Stomach (tissue), 9 donors: Measurements from ENCODE around the gene CREB3L1. TPM values are rescaled to one million over a fixed set of nuclear protein-coding genes. Genes with fewer than 3 reads are reported as not detected.

Experiments
- DNase-seq, 2 donors: peaks; one replicate each; pipeline versions ENCODE4 v3.0.0 to v3.0.0-alpha.2; 2013 to 2019
- H3K27ac ChIP-seq, 5 donors: fragments of 200-600 bp in 4 of 5; sonication (generic) in 4 of 5; one replicate each; pipeline ENCODE4 v1.5.1; 2013 to 2019; ENCODE audit warnings: mild to moderate bottlenecking in 1 of 5, moderate library complexity in 1 of 5
- H3K27me3 ChIP-seq, 3 donors: fragments of 200-600 bp; sonication (generic); one replicate each; pipeline ENCODE4 v1.5.1; 2017 to 2019; ENCODE audit warnings: mixed run types in 1 of 3
- H3K36me3 ChIP-seq, 4 donors: fragments of 200-600 bp; sonication (generic); 1 replicate in 3 of 4; 2 replicates in 1 of 4; pipeline ENCODE4 v1.5.1; 2016 to 2019
- H3K4me1 ChIP-seq, 4 donors: fragments of 200-600 bp; sonication (generic); one replicate each; pipeline ENCODE4 v1.5.1; 2016 to 2019
- H3K4me3 ChIP-seq, 4 donors: fragments of 200-600 bp; sonication (generic) in 3 of 4; one replicate each; pipeline ENCODE4 v1.5.1; 2016 to 2019; ENCODE audit warnings: mild to moderate bottlenecking in 1 of 4
- H3K9me3 ChIP-seq, 4 donors: fragments of 200-600 bp; sonication (generic); one replicate each; pipeline ENCODE4 v1.5.1; 2016 to 2019
- EP300 ChIP-seq: sonication (generic); formaldehyde crosslinking; IDR thresholded peaks from one replicate; pipeline ENCODE4 v1.6.1; 2017; ENCODE audit warnings: antibody characterized with exemption
- POLR2A ChIP-seq, 4 donors: fragments of 450-650 bp; IDR thresholded peaks; one replicate each; pipeline ENCODE4 v1.6.1; 2016; ENCODE audit warnings: antibody characterized with exemption in 4 of 4, control low read depth in 2 of 4, mild to moderate bottlenecking in 1 of 4, moderate library complexity in 1 of 4
- POLR2AphosphoS5 ChIP-seq, 3 donors: sonication (generic); formaldehyde crosslinking; IDR thresholded peaks; one replicate each; pipeline ENCODE4 v1.6.1; 2016; ENCODE audit warnings: antibody characterized with exemption in 3 of 3
- WGBS, 5 donors: extraction: QIAGEN DNeasy Blood & Tissue Kit in 3 of 5; methylation state at CpG; one replicate each; pipeline versions ENCODE4 v1.1.5 to v1.1.7; 2013 to 2018; 5-methylcytosine and 5-hydroxymethylcytosine counted together
- intact Hi-C: fragments of 100-400 bp; cut with DNase I; formaldehyde crosslinking; loops from one replicate; pipeline ENCODE4 v1.15.1; 2023; ENCODE audit warnings: low total_unique reads
- polyA plus RNA-seq, 3 donors: library from polyadenylated mRNA; stranded (reverse); fragments of 200-250 nt; gene quantifications; one replicate each; pipeline ENCODE4 v1.2.3, GENCODE V29; 2013
- total RNA-seq, 5 donors: library from RNA; depleted of rRNA; stranded (reverse); fragments of >200 nt; gene quantifications; one replicate each; pipeline versions ENCODE4 v1.1.0 to v1.2.3, GENCODE V29; 2014 to 2016
- TF ChIP-seq, protein P1 (sequence below), 7 experiments: fragments of 450-650 bp in 4 of 7; fragments of 200-600 bp in 3 of 7; sonication (generic) in 3 of 7; IDR thresholded peaks; one replicate each; pipeline ENCODE4 v1.5.1; 2016 to 2019; ENCODE audit warnings: antibody characterized with exemption in 7 of 7, control low read depth in 2 of 7, mild to moderate bottlenecking in 1 of 7
- donor health status: healthy with polysubstance abuse.
- donor health status: Bipolar disorder and iron deficiency.
- donor health status: healthy.

CREB3L1 gene
- total and polyA plus RNA-seq, 8 donors = 21.0 to 125 (median 48.4) TPM

DNA sequence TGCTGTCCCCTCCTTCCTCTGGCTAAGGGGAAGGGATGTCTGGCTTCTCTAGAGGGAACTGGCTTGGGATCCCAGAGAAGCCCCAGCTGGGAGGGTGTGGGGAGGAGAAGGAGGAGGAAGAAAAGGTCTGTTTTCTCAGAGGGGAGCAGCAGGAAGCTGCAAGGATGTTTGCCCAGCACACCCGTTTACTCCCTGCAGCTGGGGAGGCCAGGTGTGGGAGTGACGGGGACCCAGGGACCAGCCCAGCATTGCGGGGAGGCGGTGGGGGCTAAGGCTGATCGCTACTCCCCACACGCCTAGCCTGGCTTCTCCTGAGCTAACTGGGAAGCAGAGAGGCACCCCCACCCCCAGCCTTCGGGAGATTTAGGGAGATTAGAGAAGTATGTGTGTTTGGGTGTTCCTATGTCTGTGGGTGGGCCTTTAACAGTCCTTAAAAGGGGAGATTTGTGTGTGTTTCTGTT, 3.9 kb downstream of the CREB3L1 start:
- Histone ChIP-seq H3K36me3 (peaks cover 0 to 6% (median 0%) of the 10 kb centered on the region in 4 donors), H3K4me1 (peaks cover 26 to 87% (median 69%) of the 10 kb centered on the region in 4 donors), H3K4me3 (peak overlapping the region; percentile 15 to 75 (median 66)), H3K27me3 (peaks cover 0 to 45% (median 13%) of the 10 kb centered on the region in 3 donors), H3K27ac (peak overlapping the region; percentile 52 to 93 (median 88)), H3K9me3 (no peaks in the 10 kb centered on the region)
- DNase-seq = peak; percentile 63 to 87
- 4 to 25% (median 18%) methylated on average over 7 of the region's 7 CpGs for WGBS, 5 donors
- TF ChIP-seq POLR2AphosphoS5 (IDR thresholded peaks at IDR 0.05) = peak in 2 of 3 donors; percentile 41 to 68
- TF ChIP-seq, protein P1, sequence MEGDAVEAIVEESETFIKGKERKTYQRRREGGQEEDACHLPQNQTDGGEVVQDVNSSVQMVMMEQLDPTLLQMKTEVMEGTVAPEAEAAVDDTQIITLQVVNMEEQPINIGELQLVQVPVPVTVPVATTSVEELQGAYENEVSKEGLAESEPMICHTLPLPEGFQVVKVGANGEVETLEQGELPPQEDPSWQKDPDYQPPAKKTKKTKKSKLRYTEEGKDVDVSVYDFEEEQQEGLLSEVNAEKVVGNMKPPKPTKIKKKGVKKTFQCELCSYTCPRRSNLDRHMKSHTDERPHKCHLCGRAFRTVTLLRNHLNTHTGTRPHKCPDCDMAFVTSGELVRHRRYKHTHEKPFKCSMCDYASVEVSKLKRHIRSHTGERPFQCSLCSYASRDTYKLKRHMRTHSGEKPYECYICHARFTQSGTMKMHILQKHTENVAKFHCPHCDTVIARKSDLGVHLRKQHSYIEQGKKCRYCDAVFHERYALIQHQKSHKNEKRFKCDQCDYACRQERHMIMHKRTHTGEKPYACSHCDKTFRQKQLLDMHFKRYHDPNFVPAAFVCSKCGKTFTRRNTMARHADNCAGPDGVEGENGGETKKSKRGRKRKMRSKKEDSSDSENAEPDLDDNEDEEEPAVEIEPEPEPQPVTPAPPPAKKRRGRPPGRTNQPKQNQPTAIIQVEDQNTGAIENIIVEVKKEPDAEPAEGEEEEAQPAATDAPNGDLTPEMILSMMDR (IDR thresholded peaks at IDR 0.05) = no peak
- intact Hi-C loops = no loop called here

DNA sequence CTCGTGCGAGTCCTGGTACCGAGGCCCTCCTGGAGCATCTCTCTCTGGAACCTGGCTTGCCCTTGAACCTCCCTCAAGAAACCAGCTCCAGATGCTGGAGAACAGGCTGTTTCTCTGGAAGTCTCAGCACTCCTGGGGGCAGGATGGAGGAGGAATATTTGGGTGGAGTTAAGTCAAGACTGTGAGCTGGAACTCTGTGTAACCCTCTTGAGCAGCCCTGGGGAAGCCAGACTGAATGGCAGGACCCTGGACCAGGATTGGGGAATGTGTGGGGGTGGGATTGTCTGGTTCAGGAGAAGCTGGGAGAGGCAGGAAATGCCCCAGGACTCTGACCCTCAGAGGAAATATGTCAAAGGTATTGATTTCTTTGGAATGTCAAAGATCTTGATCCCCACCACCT, 7.7 kb downstream of the CREB3L1 start:
- intact Hi-C loops = no loop called here
- H3K27ac ChIP-seq = peak overlapping the region in 4 of 5 donors; percentile 37 to 73 (median 63)
- peaks cover 30 to 76% (median 54%) of the 10 kb centered on the region in 4 donors for H3K4me1 ChIP-seq

DNA sequence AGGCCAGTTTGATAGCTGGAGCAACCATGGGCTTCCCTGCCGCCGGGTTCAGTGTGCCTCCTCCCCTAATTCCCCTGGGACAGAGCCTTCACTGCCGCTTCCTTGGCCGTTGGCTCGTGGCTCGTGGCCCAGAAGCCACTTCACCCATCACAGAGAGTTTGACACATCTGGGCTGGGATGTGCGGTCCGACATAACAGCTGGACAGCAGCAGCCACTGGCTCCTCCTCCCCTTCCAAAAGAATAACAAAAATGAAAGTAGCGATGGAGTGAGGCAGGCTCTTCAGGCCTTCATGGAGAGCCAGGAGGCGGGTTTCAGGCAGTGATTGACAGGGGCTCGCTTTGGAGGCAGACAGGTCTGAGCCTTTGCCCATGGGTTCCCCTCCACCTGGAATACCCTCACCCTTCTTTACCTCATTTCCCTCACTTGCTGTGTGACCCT, 8.2 kb downstream of the CREB3L1 start:
- Histone ChIP-seq H3K4me1 (peaks cover 31 to 78% (median 55%) of the 10 kb centered on the region in 4 donors), H3K27me3 (peaks cover 0 to 7% (median 0%) of the 10 kb centered on the region in 3 donors), H3K36me3 (peaks cover 0 to 9% (median 3%) of the 10 kb centered on the region in 4 donors), H3K4me3 (peak overlapping the region in 1 of 4 donors; percentile 3), H3K9me3 (no peaks in the 10 kb centered on the region), H3K27ac (peak overlapping the region; percentile 13 to 73 (median 60))
- intact Hi-C loops = no loop called here
- peak in 1 of 2 donors; percentile 83 for DNase-seq
- TF ChIP-seq POLR2A (IDR thresholded peaks at IDR 0.05) (no peak), EP300 (no peak), POLR2AphosphoS5 (IDR thresholded peaks at IDR 0.05) (peak in 1 of 3 donors; percentile 47)
- TF ChIP-seq, protein P1 (IDR thresholded peaks at IDR 0.05) = no peak
- WGBS, 5 donors = 31 to 69% (median 64%) methylated on average over 11 of the region's 11 CpGs

More for the DNA sequence above, 7.7 kb downstream of the CREB3L1 start:
- TF ChIP-seq EP300 = no peak
- TF ChIP-seq, protein P1 (IDR thresholded peaks at IDR 0.05) = no peak
- TF ChIP-seq POLR2AphosphoS5 (IDR thresholded peaks at IDR 0.05) = no peak
- TF ChIP-seq POLR2A (IDR thresholded peaks at IDR 0.05) = no peak
- H3K27me3 ChIP-seq = peaks cover 0 to 11% (median 0%) of the 10 kb centered on the region in 3 donors
- DNase-seq = no peak
- peak overlapping the region in 1 of 4 donors; percentile 3 for H3K4me3 ChIP-seq
- peaks cover 0 to 9% (median 3%) of the 10 kb centered on the region in 4 donors for H3K36me3 ChIP-seq
- 75 to 100% (median 80%) methylated on average over 1 to 3 of the region's 3 CpGs for WGBS, 5 donors
- no peaks in the 10 kb centered on the region for H3K9me3 ChIP-seq

DNA sequence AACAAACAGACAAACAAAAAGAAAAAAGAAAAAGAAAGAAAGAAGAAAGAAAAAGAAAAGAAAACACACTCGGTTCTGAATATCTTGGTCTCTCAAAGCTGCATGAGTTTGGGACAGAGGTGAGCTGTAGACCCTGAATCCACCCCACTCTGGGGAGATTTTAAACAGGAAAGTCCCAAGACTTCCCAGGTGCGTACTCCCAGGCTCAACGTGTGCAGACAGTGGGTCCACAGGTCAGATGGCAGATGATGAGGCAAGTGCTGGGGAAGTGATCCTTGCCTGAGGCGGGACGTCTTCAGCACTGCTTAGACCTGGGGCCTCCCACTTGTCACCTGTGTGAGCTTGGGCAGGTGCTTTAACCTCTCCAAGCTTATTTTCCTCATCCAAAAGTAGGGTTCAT, 9.3 kb downstream of the CREB3L1 start:
- Histone ChIP-seq H3K27me3 (no peaks in the 10 kb centered on the region), H3K36me3 (peaks cover 0 to 9% (median 3%) of the 10 kb centered on the region in 4 donors), H3K9me3 (no peaks in the 10 kb centered on the region), H3K4me3 (no peak overlapping the region), H3K27ac (peak overlapping the region in 1 of 5 donors; percentile 73), H3K4me1 (peaks cover 32 to 78% (median 55%) of the 10 kb centered on the region in 4 donors)
- intact Hi-C loops = no loop called here
- TF ChIP-seq POLR2A (IDR thresholded peaks at IDR 0.05) (no peak), EP300 (no peak), POLR2AphosphoS5 (IDR thresholded peaks at IDR 0.05) (no peak)
- TF ChIP-seq, protein P1 (IDR thresholded peaks at IDR 0.05) = no peak
- no peak for DNase-seq
- 65 to 72% (median 69%) methylated on average over 4 to 5 of the region's 5 CpGs for WGBS, 5 donors
